GM12875 (cell line): Measurements from ENCODE around the gene TMEM131L.
"Not testable (repeated sequence)": the region's sequence is repeated elsewhere in the genome, so short reads cannot be mapped to it uniquely, and the experiment has no call there.

Source experiments
- H3K4me3 ChIP-seq: one replicate; pipeline ENCODE4 v1.5.1; 2011; ENCODE audit warnings: low read depth, low read length, control low read depth
- CTCF ChIP-seq: IDR thresholded peaks from 2 replicates; pipeline ENCODE4 v1.5.1; 2011; ENCODE audit warnings: low read depth, mild to moderate bottlenecking, control low read depth, inconsistent platforms, low read length, moderate library complexity, borderline replicate concordance; ENCODE audit not compliant: insufficient read depth

TMEM131L gene

GRCh38 chr4:153661215-153661822, 195.2 kb downstream of the TMEM131L start:
- H3K4me3 ChIP-seq = no peak overlapping the region

GRCh38 chr4:153661908-153662307, 195.7 kb downstream of the TMEM131L start:
- no peak for TF ChIP-seq CTCF

More at GRCh38 chr4:153661215-153661822, 195.2 kb downstream of the TMEM131L start:
- no peak for TF ChIP-seq CTCF

GRCh38 chr4:153663667-153664066, 197.5 kb downstream of the TMEM131L start:
- H3K4me3 ChIP-seq = no peak overlapping the region
- TF ChIP-seq CTCF = no peak

More at GRCh38 chr4:153661908-153662307, 195.7 kb downstream of the TMEM131L start:
- H3K4me3 ChIP-seq = no peak overlapping the region

- H3K4me3 ChIP-seq = not testable (repeated sequence)
These were observed 200.3 kb downstream of the TMEM131L start for GRCh38 chr4:153666505-153666904.

- TF ChIP-seq CTCF = no peak
These were observed 202.5 kb downstream of the TMEM131L start for GRCh38 chr4:153668647-153669046.

GRCh38 chr4:153669838-153670237, 203.7 kb downstream of the TMEM131L start:
- TF ChIP-seq CTCF = no peak
- no peak overlapping the region for H3K4me3 ChIP-seq

More at GRCh38 chr4:153668647-153669046, 202.5 kb downstream of the TMEM131L start:
- no peak overlapping the region for H3K4me3 ChIP-seq

- no peak overlapping the region for H3K4me3 ChIP-seq
- no peak for TF ChIP-seq CTCF
These were observed 210.3 kb downstream of the TMEM131L start for GRCh38 chr4:153676486-153676885.
